ENCODE results near the gene TDO2. TPM values are rescaled to one million over a fixed set of nuclear protein-coding genes. Genes with fewer than 3 reads are reported as not detected.

The TDO2 gene
- total and polyA plus RNA-seq, 2 donors from 2014 or later: 0.41 to 1.3 TPM

DNA sequence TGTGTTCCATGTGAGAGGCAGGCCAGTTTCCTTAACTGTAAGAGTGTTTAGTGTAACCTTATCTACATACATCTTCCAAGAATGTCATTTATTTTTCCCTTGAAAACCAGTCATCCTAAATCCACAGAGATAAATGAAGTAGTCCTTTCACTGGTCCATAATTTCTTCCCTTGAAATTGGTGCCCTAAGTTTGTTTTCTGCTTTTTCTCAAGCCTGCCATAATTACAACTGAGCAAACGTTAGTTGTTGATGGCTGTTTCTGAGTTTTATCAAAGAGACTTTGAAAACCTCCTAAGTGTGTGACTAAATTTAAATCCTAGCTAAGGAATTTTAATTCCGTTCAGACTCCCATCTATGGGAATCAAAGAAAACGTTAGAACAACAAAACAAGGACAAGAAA is 3.6 kb upstream of the TDO2 start:
- Histone ChIP-seq H3K9ac (ENCODE audit: low read length in 3 of 3) (no peak overlapping the region), H3K27me3 (ENCODE audit: control insufficient read depth, insufficient read depth, low read length) (no peaks in the 10 kb centered on the region), H3K4me1 (ENCODE audit: control insufficient read depth in 2 of 3, insufficient read depth in 2 of 3, low read depth in 1 of 3, low read length in 3 of 3) (no peaks in the 10 kb centered on the region), H3K27ac (ENCODE audit: low read depth in 2 of 2, low read length in 2 of 2) (no peak overlapping the region), H3K9me3 (ENCODE audit: control insufficient read depth in 2 of 3, insufficient read depth in 1 of 3, low read length in 3 of 3) (peaks cover 0 to 2% (median 0%) of the 10 kb centered on the region in 3 donors), H3K4me3 (ENCODE audit: low read length in 3 of 3) (no peak overlapping the region), H3K36me3 (ENCODE audit: control insufficient read depth in 2 of 3, insufficient read depth in 3 of 3, low read length in 3 of 3) (no peaks in the 10 kb centered on the region)
- DNase-seq (no peak), FAIRE-seq (no peak)
- TF ChIP-seq, protein P1, sequence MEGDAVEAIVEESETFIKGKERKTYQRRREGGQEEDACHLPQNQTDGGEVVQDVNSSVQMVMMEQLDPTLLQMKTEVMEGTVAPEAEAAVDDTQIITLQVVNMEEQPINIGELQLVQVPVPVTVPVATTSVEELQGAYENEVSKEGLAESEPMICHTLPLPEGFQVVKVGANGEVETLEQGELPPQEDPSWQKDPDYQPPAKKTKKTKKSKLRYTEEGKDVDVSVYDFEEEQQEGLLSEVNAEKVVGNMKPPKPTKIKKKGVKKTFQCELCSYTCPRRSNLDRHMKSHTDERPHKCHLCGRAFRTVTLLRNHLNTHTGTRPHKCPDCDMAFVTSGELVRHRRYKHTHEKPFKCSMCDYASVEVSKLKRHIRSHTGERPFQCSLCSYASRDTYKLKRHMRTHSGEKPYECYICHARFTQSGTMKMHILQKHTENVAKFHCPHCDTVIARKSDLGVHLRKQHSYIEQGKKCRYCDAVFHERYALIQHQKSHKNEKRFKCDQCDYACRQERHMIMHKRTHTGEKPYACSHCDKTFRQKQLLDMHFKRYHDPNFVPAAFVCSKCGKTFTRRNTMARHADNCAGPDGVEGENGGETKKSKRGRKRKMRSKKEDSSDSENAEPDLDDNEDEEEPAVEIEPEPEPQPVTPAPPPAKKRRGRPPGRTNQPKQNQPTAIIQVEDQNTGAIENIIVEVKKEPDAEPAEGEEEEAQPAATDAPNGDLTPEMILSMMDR (IDR thresholded peaks at IDR 0.05; ENCODE audit: borderline replicate concordance, extremely low read depth, insufficient read depth): no peak
- intact Hi-C loops (cut with DNase I): no loop called here

- Histone ChIP-seq H3K9me3 (ENCODE audit: control insufficient read depth in 2 of 3, insufficient read depth in 1 of 3, low read length in 3 of 3) (peaks cover 0 to 2% (median 0%) of the 10 kb centered on the region in 3 donors), H3K27me3 (ENCODE audit: control insufficient read depth, insufficient read depth, low read length) (no peaks in the 10 kb centered on the region), H3K9ac (ENCODE audit: low read length in 3 of 3) (no peak overlapping the region), H3K27ac (ENCODE audit: low read depth in 2 of 2, low read length in 2 of 2) (no peak overlapping the region), H3K4me3 (ENCODE audit: low read length in 3 of 3) (no peak overlapping the region), H3K4me1 (ENCODE audit: control insufficient read depth in 2 of 3, insufficient read depth in 2 of 3, low read depth in 1 of 3, low read length in 3 of 3) (no peaks in the 10 kb centered on the region), H3K36me3 (ENCODE audit: control insufficient read depth in 2 of 3, insufficient read depth in 3 of 3, low read length in 3 of 3) (no peaks in the 10 kb centered on the region)
- TF ChIP-seq, protein P1 (IDR thresholded peaks at IDR 0.05; ENCODE audit: borderline replicate concordance, extremely low read depth, insufficient read depth): no peak
- intact Hi-C loops (cut with DNase I): no loop called here
- peak in 2 of 5 donors; percentile 50 to 67 for DNase-seq
- no peak for FAIRE-seq
These were observed 3.1 kb upstream of the TDO2 start for GRCh38 chr4:155900381-155900780.

- no peaks in the 10 kb centered on the region for H3K4me1 ChIP-seq (ENCODE audit: control insufficient read depth in 2 of 3, insufficient read depth in 2 of 3, low read depth in 1 of 3, low read length in 3 of 3)
- H3K9ac ChIP-seq (ENCODE audit: low read length in 3 of 3): no peak overlapping the region
- no peak overlapping the region for H3K27ac ChIP-seq (ENCODE audit: low read depth in 2 of 2, low read length in 2 of 2)
- FAIRE-seq (no peak), DNase-seq (no peak)
- TF ChIP-seq, protein P1 (IDR thresholded peaks at IDR 0.05; ENCODE audit: borderline replicate concordance, extremely low read depth, insufficient read depth): no peak
- no peaks in the 10 kb centered on the region for H3K36me3 ChIP-seq (ENCODE audit: control insufficient read depth in 2 of 3, insufficient read depth in 3 of 3, low read length in 3 of 3)
- intact Hi-C loops (cut with DNase I): no loop called here
- peaks cover 0 to 2% (median 0%) of the 10 kb centered on the region in 3 donors for H3K9me3 ChIP-seq (ENCODE audit: control insufficient read depth in 2 of 3, insufficient read depth in 1 of 3, low read length in 3 of 3)
- no peak overlapping the region for H3K4me3 ChIP-seq (ENCODE audit: low read length in 3 of 3)
- H3K27me3 ChIP-seq (ENCODE audit: control insufficient read depth, insufficient read depth, low read length): no peaks in the 10 kb centered on the region
These were observed 2.5 kb upstream of the TDO2 start for GRCh38 chr4:155901013-155901412.

DNA sequence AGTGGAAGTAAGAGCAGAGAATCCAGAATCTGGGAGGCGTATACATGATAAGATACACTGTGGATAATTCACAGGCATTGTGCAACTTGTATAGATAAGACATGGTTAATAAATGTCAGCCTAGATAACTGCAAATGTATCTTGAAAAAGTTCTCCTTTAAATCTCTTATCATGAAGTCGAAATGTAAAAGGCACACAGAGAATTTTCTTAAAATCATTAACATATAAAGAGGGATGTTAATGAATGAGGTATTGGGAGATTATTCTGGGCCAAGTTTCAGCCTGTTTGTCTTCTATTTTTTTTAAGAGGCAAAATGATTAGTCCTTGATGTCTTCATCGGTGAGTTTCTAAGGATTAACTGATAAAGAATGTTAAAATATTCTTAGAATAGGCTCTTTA is 835 bp downstream of the TDO2 start:
- no peak for FAIRE-seq
- H3K9ac ChIP-seq (ENCODE audit: low read length in 3 of 3): no peak overlapping the region
- TF ChIP-seq, protein P1 (IDR thresholded peaks at IDR 0.05; ENCODE audit: borderline replicate concordance, extremely low read depth, insufficient read depth): no peak
- H3K36me3 ChIP-seq (ENCODE audit: control insufficient read depth in 2 of 3, insufficient read depth in 3 of 3, low read length in 3 of 3): no peaks in the 10 kb centered on the region
- H3K4me1 ChIP-seq (ENCODE audit: control insufficient read depth in 2 of 3, insufficient read depth in 2 of 3, low read depth in 1 of 3, low read length in 3 of 3): no peaks in the 10 kb centered on the region
- no peak overlapping the region for H3K27ac ChIP-seq (ENCODE audit: low read depth in 2 of 2, low read length in 2 of 2)
- DNase-seq: no peak
- H3K4me3 ChIP-seq (ENCODE audit: low read length in 3 of 3): no peak overlapping the region
- intact Hi-C loops (cut with DNase I): no loop called here
- H3K27me3 ChIP-seq (ENCODE audit: control insufficient read depth, insufficient read depth, low read length): no peaks in the 10 kb centered on the region
- no peaks in the 10 kb centered on the region for H3K9me3 ChIP-seq (ENCODE audit: control insufficient read depth in 2 of 3, insufficient read depth in 1 of 3, low read length in 3 of 3)

Data from kidney (tissue), 14 donors.